ENCODE measurements around the gene SIGLEC14.
A peak's percentile ranks its signal among the peaks of the same experiment; 100 is the strongest.
"Not testable (repeated sequence)": the region's sequence is repeated elsewhere in the genome, so short reads cannot be mapped to it uniquely, and the experiment has no call there.

SIGLEC14 gene

GRCh38 chr19:51675911-51676565, 29.4 kb upstream of the SIGLEC14 start:
- not testable (repeated sequence) for DNase-seq (ENCODE audit: low read depth in 3 of 3)

GRCh38 chr19:51668216-51668615, 21.6 kb upstream of the SIGLEC14 start:
- DNase-seq (ENCODE audit: low read depth in 3 of 3): no peak

GRCh38 chr19:51664997-51665396, 18.4 kb upstream of the SIGLEC14 start:
- DNase-seq (ENCODE audit: low read depth in 3 of 3): no peak

GRCh38 chr19:51664131-51664530, 17.5 kb upstream of the SIGLEC14 start:
- DNase-seq (ENCODE audit: low read depth in 3 of 3): no peak

GRCh38 chr19:51663650-51664049, 17.0 kb upstream of the SIGLEC14 start:
- DNase-seq (ENCODE audit: low read depth in 3 of 3): no peak

GRCh38 chr19:51660975-51661600, 14.5 kb upstream of the SIGLEC14 start:
- DNase-seq (ENCODE audit: low read depth in 3 of 3): peak; percentile 34 to 57 (median 38)

GRCh38 chr19:51654783-51655182, 8.2 kb upstream of the SIGLEC14 start:
- no peak for DNase-seq (ENCODE audit: low read depth in 3 of 3)

GRCh38 chr19:51653162-51653561, 6.5 kb upstream of the SIGLEC14 start:
- no peak for DNase-seq (ENCODE audit: low read depth in 3 of 3)

- no peak for DNase-seq (ENCODE audit: low read depth in 3 of 3)
These were observed 5.6 kb upstream of the SIGLEC14 start for GRCh38 chr19:51652266-51652665.

- DNase-seq (ENCODE audit: low read depth in 3 of 3): no peak
These were observed 4.7 kb upstream of the SIGLEC14 start for GRCh38 chr19:51651216-51651846.

GRCh38 chr19:51647318-51647717, 693 bp upstream of the SIGLEC14 start:
- no peak for DNase-seq (ENCODE audit: low read depth in 3 of 3)

GRCh38 chr19:51644636-51645271, 1.9 kb downstream of the SIGLEC14 start:
- no peak for DNase-seq (ENCODE audit: low read depth in 3 of 3)

- DNase-seq (ENCODE audit: low read depth in 3 of 3): no peak
These were observed 5.0 kb downstream of the SIGLEC14 start for GRCh38 chr19:51641648-51642047.

GRCh38 chr19:51640386-51640785, 6.2 kb downstream of the SIGLEC14 start:
- DNase-seq (ENCODE audit: low read depth in 3 of 3): no peak

GRCh38 chr19:51639916-51640315, 6.7 kb downstream of the SIGLEC14 start:
- DNase-seq (ENCODE audit: low read depth in 3 of 3): no peak

GRCh38 chr19:51637362-51637978, 9.2 kb downstream of the SIGLEC14 start:
- no peak for DNase-seq (ENCODE audit: low read depth in 3 of 3)

- DNase-seq (ENCODE audit: low read depth in 3 of 3): no peak
These were observed 14.5 kb downstream of the SIGLEC14 start for GRCh38 chr19:51632126-51632525.

GRCh38 chr19:51630315-51630714, 16.3 kb downstream of the SIGLEC14 start, which contains the start of gene SIGLEC5:
Gene SIGLEC5 (minus strand): TSS chr19:51630401. CDS start chr19:51630335, 66 bp downstream.
- DNase-seq (ENCODE audit: low read depth in 3 of 3): not testable (repeated sequence)

- no peak for DNase-seq (ENCODE audit: low read depth in 3 of 3)
These were observed 18.3 kb downstream of the SIGLEC14 start for GRCh38 chr19:51628153-51628939.

GRCh38 chr19:51627491-51628138, 19.0 kb downstream of the SIGLEC14 start:
- no peak for DNase-seq (ENCODE audit: low read depth in 3 of 3)

- DNase-seq (ENCODE audit: low read depth in 3 of 3): no peak
These were observed 19.9 kb downstream of the SIGLEC14 start for GRCh38 chr19:51626675-51627074.

Measured in stimulated activated CD4-positive, alpha-beta T cell treated with anti-CD3 and anti-CD28 coated beads, TNF-alpha, amount 100 ng/mL, for 24 hours (primary cell).